Right cardiac atrium (tissue), 5 donors: ENCODE measurements around the gene SCART1. TPM values are rescaled to one million over a fixed set of nuclear protein-coding genes. Genes with fewer than 3 reads are reported as not detected.
"Not testable (repeated sequence)": the region's sequence is repeated elsewhere in the genome, so short reads cannot be mapped to it uniquely, and the experiment has no call there.

Experiments
- ATAC-seq, 2 donors: fragments of 200-7000 bp; cut with Tn5 transposase; one replicate each; pipeline versions ENCODE4 v1.8.0 to v1.9.1; 2020; ENCODE audit warnings: moderate library complexity in 2 of 2, mild to moderate bottlenecking in 1 of 2
- DNase-seq, 3 donors: peaks; one replicate each; pipeline ENCODE4 v3.0.0-alpha.2; 2020
- H3K27ac ChIP-seq: one replicate; pipeline ENCODE4 v1.5.1; 2013; ENCODE audit warnings: mild to moderate bottlenecking, low read length, control low read depth, moderate library complexity
- H3K27me3 ChIP-seq: one replicate; pipeline ENCODE4 v1.6.1; 2013; ENCODE audit not compliant: control insufficient read depth, insufficient read depth
- H3K4me1 ChIP-seq: one replicate; pipeline ENCODE4 v1.6.1; 2013; ENCODE audit warnings: low read length; ENCODE audit not compliant: control insufficient read depth, insufficient read depth
- H3K4me3 ChIP-seq: one replicate; pipeline ENCODE4 v1.5.1; 2013; ENCODE audit warnings: low read length, control low read depth
- H3K9me3 ChIP-seq: one replicate; pipeline ENCODE4 v1.6.1; 2013; ENCODE audit warnings: low read length; ENCODE audit not compliant: control insufficient read depth
- WGBS: extraction: QIAGEN DNeasy Blood & Tissue Kit; methylation state at CpG from one replicate; pipeline ENCODE4 v1.1.7; 2013; 5-methylcytosine and 5-hydroxymethylcytosine counted together
- intact Hi-C, 4 donors: fragments of 100-400 bp; cut with DNase I; formaldehyde crosslinking; loops; one replicate each; pipeline versions ENCODE4 v1.11.0 to v1.14.0; 2022 to 2023
- polyA plus RNA-seq: library from polyadenylated mRNA; stranded (reverse); fragments of 200-250 nt; gene quantifications from one replicate; pipeline ENCODE4 v1.2.3, GENCODE V29; 2013
- total RNA-seq, 4 donors: library from RNA; stranded (reverse); fragmentation: NEBNext Ultra II Directional; extraction: Animal tissue kit (Norgen Biotek cat#: 25700); gene quantifications; one replicate each; pipeline ENCODE4 v1.2.1, GENCODE V29; 2021
- donor health status: healthy with polysubstance abuse.
- donor health status: DM: no; HTN: yes; CAD: no.
- donor health status: DM: no; HTN: no; CAD: no.
- donor health status: DM: no; HTN: yes; CAD: no; lungs with severe emphysema.
- donor health status: DM: yes; HTN: yes; CAD: no.

Gene SCART1
- total and polyA plus RNA-seq, 5 donors, result 0.29 to 1.4 (median 0.82) TPM

DNA sequence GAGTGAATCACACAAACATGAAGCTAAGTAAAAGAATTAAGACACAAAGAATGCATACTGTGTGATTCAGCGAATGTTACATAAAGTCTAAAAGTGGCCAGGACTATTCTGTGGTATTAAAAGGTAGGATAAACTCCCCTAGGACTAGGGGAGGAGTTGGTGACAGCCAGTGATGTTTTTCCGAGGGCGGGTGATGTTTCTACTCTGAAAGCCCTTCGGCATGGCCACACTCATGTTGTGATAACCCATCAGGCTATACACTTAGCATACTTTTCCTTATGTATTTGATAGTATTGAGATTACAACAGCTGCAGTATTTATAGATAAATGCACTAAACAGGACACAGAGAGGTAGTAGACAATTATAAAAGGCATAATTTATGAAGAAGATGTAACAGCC lies 57.7 kb downstream of the SCART1 start:
- Histone ChIP-seq H3K4me3 (no peak overlapping the region), H3K9me3 (no peaks in the 10 kb centered on the region), H3K27me3 (peaks cover 2% of the 10 kb centered on the region), H3K4me1 (no peaks in the 10 kb centered on the region), H3K27ac (no peak overlapping the region)
- 70% methylated on average over 4 of the region's 4 CpGs for WGBS
- intact Hi-C loops, result no loop called here
- DNase-seq (no peak), ATAC-seq (no peak)

DNA sequence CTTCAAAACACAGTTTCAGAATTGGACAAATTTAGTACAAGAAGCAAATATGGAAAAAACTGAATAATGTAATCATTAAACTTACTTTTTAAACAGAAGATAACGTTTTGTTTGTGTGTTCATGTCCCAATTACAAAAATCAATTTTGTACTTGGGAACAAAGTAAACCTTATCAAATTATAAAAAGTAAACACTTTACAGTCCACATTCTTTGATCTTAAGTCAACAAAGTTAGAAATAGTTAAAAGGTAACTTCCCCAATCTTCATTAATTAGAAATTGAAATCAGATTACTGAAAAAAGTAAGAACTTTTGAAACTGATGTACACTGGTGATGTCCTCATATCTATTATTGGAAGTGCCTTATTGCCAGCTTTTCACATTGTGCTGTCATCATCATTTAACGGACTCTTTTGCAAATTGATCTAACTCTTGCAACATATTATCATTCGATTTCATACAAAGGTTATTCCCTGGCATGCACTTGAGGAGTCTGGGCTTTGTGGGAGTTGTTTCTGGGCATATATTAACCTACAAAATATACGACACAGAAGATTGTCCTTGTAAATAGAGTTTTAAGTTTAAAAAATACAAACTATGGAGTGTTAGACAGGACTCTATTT lies 58.3 kb downstream of the SCART1 start:
- no peak for DNase-seq
- intact Hi-C loops, result no loop called here
- ATAC-seq, result no peak

DNA sequence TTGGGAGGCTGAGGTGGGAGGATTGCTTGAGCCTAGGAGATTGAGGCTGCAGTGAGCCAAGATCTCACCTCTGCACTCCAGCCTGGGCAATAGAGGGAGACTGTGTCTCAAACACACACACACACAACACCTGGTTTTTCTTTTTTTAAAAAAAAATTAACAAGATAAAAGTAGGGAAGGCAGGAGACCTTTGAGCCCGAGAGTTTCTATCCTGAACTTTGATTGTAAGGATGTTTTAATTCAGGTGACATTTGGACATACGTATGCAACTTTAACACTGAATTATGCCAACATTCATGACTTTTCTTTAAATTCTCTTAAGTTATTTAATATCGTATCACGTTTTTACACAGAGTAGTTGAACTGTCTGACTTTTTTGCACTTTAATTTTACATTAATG lies 61.7 kb downstream of the SCART1 start:
- DNase-seq (no peak), ATAC-seq (no peak)
- Histone ChIP-seq H3K27me3 (peaks cover 2% of the 10 kb centered on the region), H3K9me3 (no peaks in the 10 kb centered on the region), H3K27ac (no peak overlapping the region), H3K4me1 (no peaks in the 10 kb centered on the region), H3K4me3 (no peak overlapping the region)
- intact Hi-C loops, result no loop called here
- WGBS, result 64% methylated on average over 4 of the region's 4 CpGs

More for the DNA sequence above, 58.3 kb downstream of the SCART1 start:
- Histone ChIP-seq H3K4me1 (no peaks in the 10 kb centered on the region), H3K9me3 (no peaks in the 10 kb centered on the region), H3K27me3 (peaks cover 2% of the 10 kb centered on the region), H3K4me3 (no peak overlapping the region), H3K27ac (no peak overlapping the region)
- WGBS, result 49% methylated on average over 4 of the region's 4 CpGs

DNA sequence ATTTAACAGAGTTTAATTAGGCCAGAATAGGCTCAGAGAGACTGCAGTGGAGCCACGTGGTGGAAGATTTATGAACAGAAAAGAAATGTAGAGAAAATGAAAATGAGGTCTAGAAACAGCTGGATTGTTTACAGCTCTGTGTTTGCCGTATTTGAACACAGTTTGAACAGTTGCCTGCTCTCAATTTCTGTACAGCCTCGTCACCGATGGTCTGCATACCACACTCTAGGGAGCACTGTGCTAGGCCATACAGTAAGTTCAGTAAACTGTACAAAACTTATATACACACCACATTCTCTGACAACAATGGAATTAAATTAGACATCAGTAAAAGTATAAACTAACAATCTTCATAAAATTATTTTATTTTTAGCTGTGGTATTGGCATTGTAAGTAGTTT lies 62.3 kb downstream of the SCART1 start:
- WGBS, result 56% methylated on average over 4 of the region's 4 CpGs
- no peak overlapping the region for H3K27ac ChIP-seq
- DNase-seq (no peak), ATAC-seq (no peak)
- intact Hi-C loops, result no loop called here
- no peak overlapping the region for H3K4me3 ChIP-seq
- no peaks in the 10 kb centered on the region for H3K4me1 ChIP-seq
- H3K9me3 ChIP-seq, result no peaks in the 10 kb centered on the region
- peaks cover 2% of the 10 kb centered on the region for H3K27me3 ChIP-seq

DNA sequence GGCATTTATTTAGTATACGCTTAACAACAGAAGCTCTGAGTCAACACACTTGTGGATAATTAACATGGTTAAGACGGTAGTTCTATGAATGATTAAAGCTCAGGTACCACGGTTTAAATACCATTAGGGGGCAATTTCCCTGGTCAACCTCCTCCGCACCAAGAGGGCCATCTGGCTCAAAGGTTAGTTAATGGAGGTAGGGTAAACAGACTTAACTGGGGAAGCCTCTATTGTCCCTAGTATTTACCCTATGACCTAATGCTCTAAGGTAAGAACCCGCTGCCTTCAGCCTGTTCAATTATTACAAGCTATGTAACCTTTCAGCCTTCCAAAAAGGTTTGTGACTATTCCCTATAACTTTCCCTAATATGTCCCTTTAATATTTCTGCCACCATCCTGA lies 64.8 kb downstream of the SCART1 start:
- H3K4me1 ChIP-seq, H3K4me3 ChIP-seq, ATAC-seq, intact Hi-C loops, DNase-seq, H3K27ac ChIP-seq, H3K9me3 ChIP-seq, H3K27me3 ChIP-seq: not testable (repeated sequence)
- WGBS, result 83% methylated on average over 5 of the region's 5 CpGs

Other genes starting within 250 kb of the SCART1 start
- not detected for gene UTF1, start 223.7 kb upstream of the SCART1 start, total RNA-seq
- gene UTF1, start 223.7 kb upstream of the SCART1 start, polyA plus RNA-seq, result not detected
- under 1 TPM; 0.45 to 0.89 (median 0.68) TPM for gene VENTX, start 216.1 kb upstream of the SCART1 start, total RNA-seq
- 0.48 TPM for gene VENTX, start 216.1 kb upstream of the SCART1 start, polyA plus RNA-seq
- 1 to 10 TPM; 1.4 to 2.1 (median 1.5) TPM for gene ADAM8, start 177.1 kb upstream of the SCART1 start, total RNA-seq
- 0.50 TPM for gene ADAM8, start 177.1 kb upstream of the SCART1 start, polyA plus RNA-seq
- gene TUBGCP2, start 145.1 kb upstream of the SCART1 start, total RNA-seq, result 10 to 100 TPM; 34.9 to 45.9 (median 37.4) TPM
- gene TUBGCP2, start 145.1 kb upstream of the SCART1 start, polyA plus RNA-seq, result 23.0 TPM
- 10 to 100 TPM; 40.2 to 51.8 (median 49.2) TPM for gene ZNF511, start 145.0 kb upstream of the SCART1 start, total RNA-seq
- 60.8 TPM for gene ZNF511, start 145.0 kb upstream of the SCART1 start, polyA plus RNA-seq
- gene CALY, start 117.0 kb upstream of the SCART1 start, total RNA-seq, result not detected
- gene CALY, start 117.0 kb upstream of the SCART1 start, polyA plus RNA-seq, result 0.18 TPM
- not detected for gene PRAP1, start 106.6 kb upstream of the SCART1 start, total RNA-seq
- not detected for gene PRAP1, start 106.6 kb upstream of the SCART1 start, polyA plus RNA-seq
- gene FUOM, start 95.9 kb upstream of the SCART1 start, total RNA-seq, result 10 to 100 TPM; 19.7 to 25.0 (median 21.8) TPM
- 26.9 TPM for gene FUOM, start 95.9 kb upstream of the SCART1 start, polyA plus RNA-seq
- 100 to 1,000 TPM in 2 of 4 donors, 10 to 100 TPM in 2; 91.0 to 124 (median 107) TPM for gene ECHS1, start 80.6 kb upstream of the SCART1 start, total RNA-seq
- gene ECHS1, start 80.6 kb upstream of the SCART1 start, polyA plus RNA-seq, result 177 TPM
- 1 to 10 TPM; 2.9 to 3.4 (median 3.2) TPM for gene PAOX, start 74.7 kb upstream of the SCART1 start, total RNA-seq
- gene PAOX, start 74.7 kb upstream of the SCART1 start, polyA plus RNA-seq, result 2.7 TPM
- gene MTG1, start 59.8 kb upstream of the SCART1 start, total RNA-seq, result 10 to 100 TPM; 17.2 to 21.7 (median 19.9) TPM
- gene MTG1, start 59.8 kb upstream of the SCART1 start, polyA plus RNA-seq, result 25.3 TPM
- not detected for gene SPRN, start 29.3 kb upstream of the SCART1 start, total RNA-seq
- gene SPRN, start 29.3 kb upstream of the SCART1 start, polyA plus RNA-seq, result 0.11 TPM
- 1 to 10 TPM in 3 of 4 donors, under 1 TPM in 1; 0.80 to 1.3 (median 1.2) TPM for gene CYP2E1, start 73.4 kb downstream of the SCART1 start, total RNA-seq
- 0.36 TPM for gene CYP2E1, start 73.4 kb downstream of the SCART1 start, polyA plus RNA-seq
- gene SYCE1, start 111.6 kb downstream of the SCART1 start, total RNA-seq, result 1 to 10 TPM in 1 of 4 donors, under 1 TPM in 2, not detected in 1; 0.09 to 1.6 (median 0.37) TPM
- 0.34 TPM for gene SYCE1, start 111.6 kb downstream of the SCART1 start, polyA plus RNA-seq
- not detected for gene FRG2B, start 172.8 kb downstream of the SCART1 start, total RNA-seq
- not detected for gene FRG2B, start 172.8 kb downstream of the SCART1 start, polyA plus RNA-seq